Measurements from ENCODE around the gene HSPB1. TPM values are rescaled to one million over a fixed set of nuclear protein-coding genes. Genes with fewer than 3 reads are reported as not detected.

HSPB1 gene
- total RNA-seq, 1 donor from 2014 or later, result 609 TPM

DNA sequence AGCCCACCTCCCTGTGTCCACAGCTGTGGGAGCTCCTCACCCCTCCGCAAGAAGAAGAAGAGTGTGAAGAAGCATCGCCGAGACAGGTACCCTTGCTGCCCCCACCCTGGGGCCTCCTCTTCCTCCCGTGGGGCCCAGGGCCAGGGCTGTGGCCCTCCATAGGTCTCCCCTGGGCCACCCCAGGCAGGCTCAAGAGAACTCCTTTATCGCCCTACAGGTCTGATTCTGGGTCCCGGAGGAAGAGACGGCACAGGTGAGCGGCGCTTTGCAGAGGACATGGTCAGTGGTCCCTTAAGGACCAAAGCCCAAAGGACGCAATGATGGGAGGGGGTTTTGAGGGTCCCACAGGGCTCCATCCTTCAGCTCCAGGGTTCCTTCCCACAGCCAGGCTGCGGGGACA is 41.1 kb upstream of the HSPB1 start:
- no peak for TF ChIP-seq CTCF (IDR thresholded peaks at IDR 0.05)
- no peak for DNase-seq
- no peak overlapping the region for H3K27ac ChIP-seq
- H3K4me1 ChIP-seq, result peaks cover 6% of the 10 kb centered on the region
- H3K4me3 ChIP-seq, result no peak overlapping the region
- intact Hi-C loops (cut with DNase I), result no loop called here
- no peak for ATAC-seq
- no peaks in the 10 kb centered on the region for H3K9me3 ChIP-seq
- H3K27me3 ChIP-seq (ENCODE audit: low read depth), result peaks cover 34% of the 10 kb centered on the region
- H3K36me3 ChIP-seq, result no peaks in the 10 kb centered on the region

GRCh38 chr7:76261931-76262330 is 40.5 kb upstream of the HSPB1 start:
- intact Hi-C loops (cut with DNase I), result no loop called here
- no peak for DNase-seq
- Histone ChIP-seq H3K27me3 (ENCODE audit: low read depth) (peaks cover 39% of the 10 kb centered on the region), H3K9me3 (no peaks in the 10 kb centered on the region), H3K36me3 (no peaks in the 10 kb centered on the region), H3K4me1 (peaks cover 9% of the 10 kb centered on the region), H3K27ac (no peak overlapping the region), H3K4me3 (no peak overlapping the region)
- ATAC-seq, result no peak
- no peak for TF ChIP-seq CTCF (IDR thresholded peaks at IDR 0.05)

GRCh38 chr7:76262683-76263402 is 39.6 kb upstream of the HSPB1 start:
- no peak overlapping the region for H3K4me3 ChIP-seq
- intact Hi-C loops (cut with DNase I), result no loop called here
- no peaks in the 10 kb centered on the region for H3K9me3 ChIP-seq
- peak; percentile 69 for TF ChIP-seq CTCF (IDR thresholded peaks at IDR 0.05)
- peak; percentile 80 to 81 for ATAC-seq
- no peak for DNase-seq
- no peaks in the 10 kb centered on the region for H3K36me3 ChIP-seq
- peaks cover 44% of the 10 kb centered on the region for H3K27me3 ChIP-seq (ENCODE audit: low read depth)
- peaks cover 16% of the 10 kb centered on the region for H3K4me1 ChIP-seq
- no peak overlapping the region for H3K27ac ChIP-seq

- no peaks in the 10 kb centered on the region for H3K36me3 ChIP-seq
- peaks cover 50% of the 10 kb centered on the region for H3K27me3 ChIP-seq (ENCODE audit: low read depth)
- no peak overlapping the region for H3K4me3 ChIP-seq
- peaks cover 10% of the 10 kb centered on the region for H3K4me1 ChIP-seq
- ATAC-seq, result no peak
- no peaks in the 10 kb centered on the region for H3K9me3 ChIP-seq
- TF ChIP-seq CTCF (IDR thresholded peaks at IDR 0.05), result no peak
- DNase-seq, result no peak
- no peak overlapping the region for H3K27ac ChIP-seq
- intact Hi-C loops (cut with DNase I), result no loop called here
These were observed 37.2 kb upstream of the HSPB1 start for GRCh38 chr7:76265299-76265698.

- intact Hi-C loops (cut with DNase I), result no loop called here
- Histone ChIP-seq H3K4me3 (peak overlapping the region; percentile 31), H3K36me3 (no peaks in the 10 kb centered on the region), H3K4me1 (peaks cover 10% of the 10 kb centered on the region), H3K9me3 (no peaks in the 10 kb centered on the region), H3K27me3 (ENCODE audit: low read depth) (peaks cover 43% of the 10 kb centered on the region), H3K27ac (no peak overlapping the region)
- DNase-seq, result no peak
- ATAC-seq, result peak in 1 of 2 donors; percentile 11
- no peak for TF ChIP-seq CTCF (IDR thresholded peaks at IDR 0.05)
These were observed 35.2 kb upstream of the HSPB1 start for GRCh38 chr7:76267107-76267893.
